Tibial nerve (tissue), 4 donors: Measurements from ENCODE around the gene MYO5A.

Experiments
- CTCF ChIP-seq, 5 experiments: fragments of 200-600 bp in 3 of 5; fragments of 450-650 bp in 2 of 5; sonication (generic) in 3 of 5; IDR thresholded peaks; one replicate each; pipeline ENCODE4 v1.5.1; 2016 to 2019; ENCODE audit warnings: antibody characterized with exemption in 5 of 5, mild to moderate bottlenecking in 3 of 5, moderate library complexity in 2 of 5
- EP300 ChIP-seq, 2 donors: sonication (generic); formaldehyde crosslinking; IDR thresholded peaks; one replicate each; pipeline ENCODE4 v1.6.1; 2017; ENCODE audit warnings: antibody characterized with exemption in 2 of 2, mild to moderate bottlenecking in 1 of 2
- POLR2A ChIP-seq, 2 donors: fragments of 450-650 bp; IDR thresholded peaks; one replicate each; pipeline ENCODE4 v1.6.1; 2017; ENCODE audit warnings: antibody characterized with exemption in 2 of 2, mild to moderate bottlenecking in 2 of 2, moderate library complexity in 2 of 2

GRCh38 chr15:52309154-52309548 is 219.5 kb downstream of the MYO5A start:
- TF ChIP-seq CTCF (IDR thresholded peaks at IDR 0.05) (no peak), POLR2A (IDR thresholded peaks at IDR 0.05) (no peak), EP300 (IDR thresholded peaks at IDR 0.05) (no peak)
